GM12801 (cell line): ENCODE data around the gene RAD51B.

ENCODE experiments used
- TF ChIP-seq, protein P1 (sequence below): IDR thresholded peaks from one replicate; pipeline ENCODE4 v1.5.1; 2011; ENCODE audit warnings: control low read depth; ENCODE audit not compliant: insufficient read length; ENCODE audit errors: extremely low read depth

The RAD51B gene

DNA sequence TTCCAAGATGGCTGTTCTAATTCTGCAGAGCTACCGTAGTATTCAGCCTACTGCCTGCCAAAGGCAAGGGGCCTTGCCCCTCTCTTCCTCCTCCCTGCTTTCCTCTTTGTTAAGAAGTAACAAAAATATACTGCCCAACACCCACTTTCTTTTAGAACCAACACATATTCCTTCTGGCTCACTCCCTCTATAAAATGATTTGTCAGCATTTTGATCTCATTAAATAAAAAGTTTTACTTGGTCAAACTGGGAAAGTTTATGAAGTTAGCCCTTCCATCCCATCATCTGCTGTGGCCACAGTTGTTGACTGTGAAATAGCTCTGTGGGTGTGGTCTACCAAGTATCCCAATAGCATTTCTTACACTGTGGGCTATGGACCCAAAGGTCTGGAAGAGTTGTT, 500.9 kb downstream of the RAD51B start:
- TF ChIP-seq, protein P1, sequence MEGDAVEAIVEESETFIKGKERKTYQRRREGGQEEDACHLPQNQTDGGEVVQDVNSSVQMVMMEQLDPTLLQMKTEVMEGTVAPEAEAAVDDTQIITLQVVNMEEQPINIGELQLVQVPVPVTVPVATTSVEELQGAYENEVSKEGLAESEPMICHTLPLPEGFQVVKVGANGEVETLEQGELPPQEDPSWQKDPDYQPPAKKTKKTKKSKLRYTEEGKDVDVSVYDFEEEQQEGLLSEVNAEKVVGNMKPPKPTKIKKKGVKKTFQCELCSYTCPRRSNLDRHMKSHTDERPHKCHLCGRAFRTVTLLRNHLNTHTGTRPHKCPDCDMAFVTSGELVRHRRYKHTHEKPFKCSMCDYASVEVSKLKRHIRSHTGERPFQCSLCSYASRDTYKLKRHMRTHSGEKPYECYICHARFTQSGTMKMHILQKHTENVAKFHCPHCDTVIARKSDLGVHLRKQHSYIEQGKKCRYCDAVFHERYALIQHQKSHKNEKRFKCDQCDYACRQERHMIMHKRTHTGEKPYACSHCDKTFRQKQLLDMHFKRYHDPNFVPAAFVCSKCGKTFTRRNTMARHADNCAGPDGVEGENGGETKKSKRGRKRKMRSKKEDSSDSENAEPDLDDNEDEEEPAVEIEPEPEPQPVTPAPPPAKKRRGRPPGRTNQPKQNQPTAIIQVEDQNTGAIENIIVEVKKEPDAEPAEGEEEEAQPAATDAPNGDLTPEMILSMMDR, result no peak

GRCh38 chr14:68322940-68323620, 503.5 kb downstream of the RAD51B start:
- TF ChIP-seq, protein P1, result no peak

DNA sequence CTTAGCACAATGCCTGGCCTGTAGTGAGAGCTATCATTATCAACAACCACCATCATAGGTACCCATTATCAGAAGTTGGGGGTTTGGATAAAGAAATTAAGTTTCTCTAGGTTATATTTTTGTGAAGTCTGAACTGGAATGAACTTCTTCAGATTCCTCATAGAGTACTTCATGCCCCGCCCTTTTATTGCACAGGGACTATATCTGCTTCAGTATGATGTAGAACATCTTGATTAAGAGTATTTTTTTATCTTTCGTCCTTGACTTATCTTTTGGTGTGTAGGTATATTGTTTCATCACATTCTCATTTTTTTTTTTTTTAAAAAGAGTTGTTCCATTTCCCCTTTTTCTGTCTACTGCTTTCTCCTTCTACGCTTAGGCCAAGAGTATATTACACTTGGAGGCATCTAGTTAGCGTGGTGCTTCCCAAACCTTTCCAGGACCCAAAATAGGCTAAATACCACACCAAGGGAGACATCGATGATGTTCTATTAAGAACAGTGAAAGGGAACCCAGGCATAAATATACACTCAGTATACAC, 505.8 kb downstream of the RAD51B start:
- TF ChIP-seq, protein P1, result no peak

DNA sequence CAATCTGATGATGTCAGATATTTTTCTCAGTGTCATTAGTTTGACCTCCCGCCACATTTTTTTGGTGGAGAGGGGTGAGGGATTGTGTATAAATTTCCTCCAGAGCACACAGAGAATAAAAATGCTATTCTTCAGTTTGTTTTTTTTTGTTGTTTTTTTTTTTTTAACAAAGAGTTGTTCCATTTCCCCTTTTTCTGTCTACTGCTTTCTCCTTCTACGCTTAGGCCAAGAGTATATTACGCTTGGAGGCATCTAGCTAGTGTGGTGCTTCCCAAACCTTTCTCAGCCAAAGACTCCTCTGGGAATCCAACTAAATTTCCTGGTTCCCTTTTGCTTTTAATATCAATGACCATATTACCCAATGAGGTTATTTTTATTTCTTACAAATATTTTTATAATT, 507.7 kb downstream of the RAD51B start:
- TF ChIP-seq, protein P1, result no peak

- TF ChIP-seq, protein P1, result no peak
Measured at GRCh38 chr14:68328509-68328908, 508.9 kb downstream of the RAD51B start.

- TF ChIP-seq, protein P1, result no peak
Measured at GRCh38 chr14:68331426-68331825, 511.8 kb downstream of the RAD51B start.

- TF ChIP-seq, protein P1, result no peak
Measured at GRCh38 chr14:68331991-68332390, 512.4 kb downstream of the RAD51B start.
